HCT116 (cell line): ENCODE results near the gene PAX8. TPM values are rescaled to one million over a fixed set of nuclear protein-coding genes. Genes with fewer than 3 reads are reported as not detected.
"Not testable (repeated sequence)": the region's sequence is repeated elsewhere in the genome, so short reads cannot be mapped to it uniquely, and the experiment has no call there.

Experiments
- ATAC-seq: fragments of 200-7000 bp; cut with Tn5 transposase; 2 replicates; pipeline ENCODE4 v1.9.1; 2020; ENCODE audit warnings: mild to moderate bottlenecking, moderate library complexity
- BruUV-seq: library from RNA; stranded (reverse); fragments of 400-500 nt; replicated peaks from 2 replicates; lab custom pipeline; 2021; lab: Mats Ljungman, UMichigan
- CTCF ChIA-PET: fragments of 300-600 bp; sonication (Branson Sonifier 250); formaldehyde crosslinking; loops from one replicate; lab custom pipeline; 2021; ENCODE audit warnings: antibody characterized with exemption; lab: Charles Lee
- POLR2A ChIA-PET: fragments of 300-600, 350-600 bp; sonication (Branson Sonifier 250); formaldehyde crosslinking; loops from one replicate; lab custom pipeline; 2021; ENCODE audit warnings: antibody characterized with exemption; lab: Charles Lee
- RAD21 ChIA-PET, 2 experiments: fragments of 300-600 bp; sonication (Branson Sonifier 250); formaldehyde crosslinking; loops; one replicate each; lab custom pipeline; 2023; ENCODE audit warnings: low total read pairs in 2 of 2; ENCODE audit not compliant: uncharacterized antibody in 2 of 2, unreplicated experiment in 2 of 2, low non-redundant PET in 1 of 2; lab: Charles Lee
- DNase-seq: peaks from one replicate; pipeline ENCODE4 v3.0.0-alpha.2; 2010; ENCODE audit warnings: low read depth, low spot score
- H2AFZ ChIP-seq: fragments of 200-600 bp; shearing (Covaris generic), sonication (generic); 2 replicates; pipeline ENCODE4 v1.6.1; 2017; ENCODE audit warnings: low read depth, mixed run types, mixed read lengths, antibody characterized with exemption, low read length; ENCODE audit not compliant: poor library complexity, severe bottlenecking
- H3K27ac ChIP-seq: 2 replicates; pipeline ENCODE4 v1.5.1; 2012; ENCODE audit warnings: low read depth, low read length
- H3K27me3 ChIP-seq: fragments of 200-600 bp; sonication (generic); 2 replicates; pipeline ENCODE4 v1.6.1; 2016; ENCODE audit warnings: mixed run types, low read length, mixed read lengths; ENCODE audit not compliant: insufficient read depth
- H3K36me3 ChIP-seq, 2 experiments: fragments of 200-500 bp in 1 of 2; fragments of 200-600 bp in 1 of 2; sonication (Bioruptor generic) in 1 of 2; sonication (generic) in 1 of 2; 2 replicates each; pipeline versions ENCODE4 v1.5.1 to v1.6.1; 2014 to 2016; ENCODE audit warnings: low read length in 2 of 2, inconsistent platforms in 1 of 2, mixed read lengths in 1 of 2, mixed run types in 1 of 2; ENCODE audit not compliant: insufficient read depth in 2 of 2, control insufficient read depth in 1 of 2
- H3K4me1 ChIP-seq, 2 experiments: fragments of 200-600 bp in 1 of 2; sonication (generic) in 1 of 2; 2 replicates each; pipeline versions ENCODE4 v1.5.1 to v1.6.1; 2012 to 2017; ENCODE audit warnings: low read length in 2 of 2, inconsistent platforms in 1 of 2, mild to moderate bottlenecking in 1 of 2, mixed read lengths in 1 of 2, mixed run types in 1 of 2, moderate library complexity in 1 of 2; ENCODE audit not compliant: insufficient read depth in 2 of 2, control insufficient read depth in 1 of 2
- H3K4me2 ChIP-seq: fragments of 200-600 bp; sonication (generic); 2 replicates; pipeline ENCODE4 v1.6.1; 2017; ENCODE audit warnings: mixed run types, low read length, mixed read lengths
- H3K4me3 ChIP-seq, 2 experiments: fragments of 200-600 bp in 1 of 2; sonication (generic) in 1 of 2; replicated peaks in 1 of 2; 2 replicates each; pipeline ENCODE4 v1.5.1; 2011 to 2016; ENCODE audit warnings: low read length in 2 of 2, control low read depth in 1 of 2, low read depth in 1 of 2, mild to moderate bottlenecking in 1 of 2, mixed read lengths in 1 of 2, mixed run types in 1 of 2
- H3K79me2 ChIP-seq: fragments of 200-600 bp; sonication (generic); 2 replicates; pipeline ENCODE4 v1.6.1; 2017; ENCODE audit warnings: mild to moderate bottlenecking, mixed run types, low read length, moderate library complexity, mixed read lengths; ENCODE audit not compliant: insufficient read depth
- H3K9ac ChIP-seq: fragments of 200-600 bp; sonication (generic); 2 replicates; pipeline ENCODE4 v1.6.1; 2016; ENCODE audit warnings: low read length, mixed read lengths
- H3K9me2 ChIP-seq: fragments of 200-600 bp; sonication (generic), shearing (Covaris generic); 2 replicates; pipeline ENCODE4 v1.6.1; 2017; ENCODE audit warnings: mixed run types, mild to moderate bottlenecking, moderate library complexity; ENCODE audit not compliant: insufficient read depth
- H3K9me3 ChIP-seq, 2 experiments: fragments of 200-500 bp in 1 of 2; fragments of 200-600 bp in 1 of 2; sonication (Bioruptor generic) in 1 of 2; sonication (generic) in 1 of 2; 2 replicates each; pipeline ENCODE4 v1.6.1; 2014 to 2017; ENCODE audit warnings: low read length in 2 of 2, mixed read lengths in 2 of 2, inconsistent platforms in 1 of 2, low read depth in 1 of 2, mild to moderate bottlenecking in 1 of 2, mixed run types in 1 of 2, moderate library complexity in 1 of 2; ENCODE audit not compliant: control insufficient read depth in 1 of 2, insufficient read depth in 1 of 2
- H4K20me1 ChIP-seq: fragments of 200-600 bp; sonication (generic), shearing (Covaris generic); 2 replicates; pipeline ENCODE4 v1.6.1; 2017; ENCODE audit warnings: mixed run types, mild to moderate bottlenecking, moderate library complexity; ENCODE audit not compliant: insufficient read depth
- POLR2A ChIP-seq: IDR thresholded peaks from 2 replicates; pipeline ENCODE4 v1.7.0; 2011; ENCODE audit warnings: borderline replicate concordance; ENCODE audit not compliant: insufficient read depth, insufficient read length; ENCODE audit errors: extremely low read depth
- POLR2AphosphoS5 ChIP-seq: IDR thresholded peaks from 2 replicates; pipeline ENCODE4 v1.6.1; 2011; ENCODE audit warnings: mild to moderate bottlenecking, low read depth, low read length, moderate library complexity
- RAD21 ChIP-seq: IDR thresholded peaks from 2 replicates; pipeline ENCODE4 v1.6.1; 2012; ENCODE audit warnings: low read depth, mild to moderate bottlenecking
- SIN3A ChIP-seq: IDR thresholded peaks from 2 replicates; pipeline ENCODE4 v1.6.1; 2012; ENCODE audit warnings: low read depth
- SP1 ChIP-seq: IDR thresholded peaks from 2 replicates; pipeline ENCODE4 v1.6.1; 2012; ENCODE audit warnings: low read depth
- SRF ChIP-seq: IDR thresholded peaks from 2 replicates; pipeline ENCODE4 v1.6.1; 2012; ENCODE audit warnings: low read depth
- YY1 ChIP-seq: IDR thresholded peaks from 2 replicates; pipeline ENCODE4 v1.6.1; 2011; ENCODE audit warnings: low read length, low read depth, moderate library complexity, mild to moderate bottlenecking; ENCODE audit not compliant: insufficient replicate concordance; ENCODE audit errors: extremely low read depth
- ZFX ChIP-seq: fragments of 450-650 bp; IDR thresholded peaks from 2 replicates; pipeline ENCODE4 v1.6.1; 2017
- ZNF274 ChIP-seq: fragments of 200-500 bp; sonication (Bioruptor generic); IDR thresholded peaks from 2 replicates; pipeline ENCODE4 v1.6.1; 2014; ENCODE audit warnings: mild to moderate bottlenecking, low read depth, low read length, inconsistent platforms
- intact Hi-C: fragments of 100-400 bp; cut with micrococcal nuclease; formaldehyde crosslinking; loops from 2 replicates; pipeline ENCODE4 v1.10.0; 2022
- total RNA-seq: library from RNA; stranded (reverse); gene quantifications from one replicate; pipeline ENCODE4 v1.2.1, GENCODE V29; 2021; ENCODE audit not compliant: unreplicated experiment
- TF ChIP-seq, protein P1 (sequence below): IDR thresholded peaks from 2 replicates; pipeline ENCODE4 v1.6.1; 2012; ENCODE audit warnings: low read depth

PAX8 gene
- total RNA-seq, 1 experiment from 2014 or later = 4.4 TPM

DNA sequence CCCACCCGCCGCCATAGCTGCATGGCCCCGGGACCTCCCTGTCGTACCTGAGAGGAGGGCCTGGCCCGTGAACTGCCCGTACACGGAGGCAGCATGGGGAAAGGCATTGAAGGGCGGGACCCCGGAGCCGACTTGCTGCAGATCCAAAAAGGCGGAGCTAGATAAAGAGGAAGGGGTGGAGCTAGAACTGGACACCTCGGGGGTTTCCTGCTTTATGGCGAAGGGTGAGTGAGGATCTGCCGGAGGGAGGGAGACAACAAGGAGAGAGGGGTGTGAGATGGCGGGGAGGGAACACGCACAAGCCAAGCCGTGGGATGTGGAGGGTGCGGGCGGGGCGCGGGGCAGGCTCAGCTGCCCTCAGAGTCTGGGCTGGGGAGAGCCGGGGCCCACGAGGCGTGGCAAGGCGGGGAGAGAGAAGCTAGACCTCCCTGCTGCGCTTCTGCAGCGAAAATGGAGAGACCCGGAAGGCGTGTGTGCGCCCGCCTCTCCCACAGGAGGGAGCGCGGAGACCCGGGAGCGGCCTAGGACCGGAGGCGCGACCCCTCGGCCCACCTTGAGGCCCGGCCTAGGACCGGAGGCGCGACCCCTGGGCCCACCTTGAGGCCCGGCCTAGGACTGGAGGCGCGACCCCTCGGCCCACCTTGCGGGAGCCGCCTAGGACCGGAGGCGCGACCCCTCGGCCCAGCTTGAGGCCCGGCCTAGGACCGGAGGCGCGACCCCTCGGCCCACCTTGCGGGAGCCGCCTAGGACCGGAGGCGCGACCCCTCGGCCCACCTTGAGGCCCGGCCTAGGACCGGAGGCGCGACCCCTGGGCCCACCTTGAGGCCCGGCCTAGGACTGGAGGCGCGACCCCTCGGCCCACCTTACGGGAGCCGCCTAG lies 43.1 kb downstream of the PAX8 start:
- peak; percentile 85 for DNase-seq
- intact Hi-C loops = loop anchor here (2.0 kb wide), 1 partner anchor 37 kb away; no protein-coding TSS in a partner anchor
- peaks cover 51% of the 10 kb centered on the region for H3K79me2 ChIP-seq
- peak overlapping the region; percentile 66 to 93 for H3K4me3 ChIP-seq
- peak overlapping the region; percentile 92 for H3K4me2 ChIP-seq
- RAD21 ChIA-PET = interaction anchor here (1.0 to 1.2 kb wide), 3 partner anchors 31 to 37 kb away, joined by 5 to 6 read pairs (median 5); no protein-coding TSS in a partner anchor
- CTCF ChIA-PET = interaction anchor here (0.7 to 2.2 kb wide), 9 partner anchors 11 to 155 kb away, joined by 3 to 29 read pairs (median 3); no protein-coding TSS in a partner anchor
- peak overlapping the region; percentile 96 for H3K9ac ChIP-seq
- peak overlapping the region; percentile 95 for H3K27ac ChIP-seq
- TF ChIP-seq YY1 (peak; percentile 83), POLR2AphosphoS5 (peak; percentile 89), POLR2A (peak; percentile 91), ZFX (peak; percentile 73; the same call in 1 of the 2 replicates)
- TF ChIP-seq, all 23 proteins: peak for 4; not testable (repeated sequence) for 19
- not testable (repeated sequence) for H3K9me2 ChIP-seq, H3K27me3 ChIP-seq, H4K20me1 ChIP-seq, H3K9me3 ChIP-seq, H2AFZ ChIP-seq
- POLR2A ChIA-PET = interaction anchor here (0.9 to 3.6 kb wide), 4 partner anchors 15 to 47 kb away, joined by 4 to 22 read pairs (median 8); no protein-coding TSS in a partner anchor
- H3K36me3 ChIP-seq = peaks cover 11 to 27% of the 10 kb centered on the region in 2 experiments; a peak in 3 of 4 replicates
- TSS peak; percentile 70 for BruUV-seq
- H3K4me1 ChIP-seq = peaks cover 51 to 60% of the 10 kb centered on the region in 2 experiments
- ATAC-seq = peak; percentile 87

DNA sequence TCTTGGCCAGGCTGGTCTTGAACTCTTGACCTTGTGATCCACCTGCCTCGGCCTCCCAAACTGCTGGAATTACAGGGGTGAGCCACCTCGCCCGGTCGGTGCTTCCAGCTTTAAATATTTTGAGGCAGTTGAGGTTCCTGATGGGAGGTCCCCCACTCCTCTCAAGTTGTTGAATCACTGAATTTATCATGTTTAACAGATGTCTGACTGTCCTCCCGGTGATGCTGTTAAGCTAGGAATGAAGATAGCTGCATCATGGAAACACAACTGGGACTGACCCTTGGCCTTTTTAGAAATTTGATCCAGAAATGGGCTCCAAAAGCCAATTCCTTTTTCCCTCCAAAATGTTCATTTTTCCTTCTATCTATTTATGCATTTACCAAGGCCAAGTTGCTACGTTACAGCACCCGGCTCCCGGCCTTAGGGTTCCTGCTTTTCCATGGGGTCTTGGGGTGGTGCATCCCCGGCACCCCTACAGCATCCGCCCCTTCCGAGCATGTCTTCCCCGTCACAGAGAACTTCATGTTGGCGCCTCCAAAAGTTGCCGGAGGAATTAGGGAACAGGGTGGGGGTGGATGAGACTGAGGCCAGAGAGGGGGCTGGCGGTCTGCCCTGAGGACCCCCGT lies 43.9 kb downstream of the PAX8 start:
- Histone ChIP-seq H3K79me2 (peaks cover 49% of the 10 kb centered on the region), H3K9ac (peak overlapping the region; percentile 96), H3K27ac (peak overlapping the region; percentile 95), H3K9me2 (no peaks in the 10 kb centered on the region), H4K20me1 (no peaks in the 10 kb centered on the region), H3K4me2 (peak overlapping the region; percentile 92), H2AFZ (no peak overlapping the region), H3K27me3 (no peaks in the 10 kb centered on the region), H3K4me1 (peaks cover 44 to 52% of the 10 kb centered on the region in 2 experiments), H3K4me3 (peak overlapping the region; percentile 66 to 93), H3K9me3 (no peaks in the 10 kb centered on the region), H3K36me3 (peaks cover 11 to 27% of the 10 kb centered on the region in 2 experiments; a peak in 3 of 4 replicates)
- DNase-seq (no peak), ATAC-seq (peak; percentile 51)
- ChIA-PET RAD21 (interaction anchor here (1.0 to 1.2 kb wide), 3 partner anchors 31 to 36 kb away, joined by 5 to 6 read pairs (median 5); no protein-coding TSS in a partner anchor), CTCF (interaction anchor here (0.7 to 2.2 kb wide), 13 partner anchors 10 to 156 kb away, joined by 3 to 29 read pairs (median 4); no protein-coding TSS in a partner anchor), POLR2A (interaction anchor here (0.9 to 3.6 kb wide), 4 partner anchors 14 to 48 kb away, joined by 4 to 22 read pairs (median 8); no protein-coding TSS in a partner anchor)
- BruUV-seq = TSS peak; percentile 88
- TF ChIP-seq SIN3A (no peak), SP1 (no peak), SRF (no peak), ZNF274 (no peak), ZFX (no peak), RAD21 (no peak)
- TF ChIP-seq, protein P1, sequence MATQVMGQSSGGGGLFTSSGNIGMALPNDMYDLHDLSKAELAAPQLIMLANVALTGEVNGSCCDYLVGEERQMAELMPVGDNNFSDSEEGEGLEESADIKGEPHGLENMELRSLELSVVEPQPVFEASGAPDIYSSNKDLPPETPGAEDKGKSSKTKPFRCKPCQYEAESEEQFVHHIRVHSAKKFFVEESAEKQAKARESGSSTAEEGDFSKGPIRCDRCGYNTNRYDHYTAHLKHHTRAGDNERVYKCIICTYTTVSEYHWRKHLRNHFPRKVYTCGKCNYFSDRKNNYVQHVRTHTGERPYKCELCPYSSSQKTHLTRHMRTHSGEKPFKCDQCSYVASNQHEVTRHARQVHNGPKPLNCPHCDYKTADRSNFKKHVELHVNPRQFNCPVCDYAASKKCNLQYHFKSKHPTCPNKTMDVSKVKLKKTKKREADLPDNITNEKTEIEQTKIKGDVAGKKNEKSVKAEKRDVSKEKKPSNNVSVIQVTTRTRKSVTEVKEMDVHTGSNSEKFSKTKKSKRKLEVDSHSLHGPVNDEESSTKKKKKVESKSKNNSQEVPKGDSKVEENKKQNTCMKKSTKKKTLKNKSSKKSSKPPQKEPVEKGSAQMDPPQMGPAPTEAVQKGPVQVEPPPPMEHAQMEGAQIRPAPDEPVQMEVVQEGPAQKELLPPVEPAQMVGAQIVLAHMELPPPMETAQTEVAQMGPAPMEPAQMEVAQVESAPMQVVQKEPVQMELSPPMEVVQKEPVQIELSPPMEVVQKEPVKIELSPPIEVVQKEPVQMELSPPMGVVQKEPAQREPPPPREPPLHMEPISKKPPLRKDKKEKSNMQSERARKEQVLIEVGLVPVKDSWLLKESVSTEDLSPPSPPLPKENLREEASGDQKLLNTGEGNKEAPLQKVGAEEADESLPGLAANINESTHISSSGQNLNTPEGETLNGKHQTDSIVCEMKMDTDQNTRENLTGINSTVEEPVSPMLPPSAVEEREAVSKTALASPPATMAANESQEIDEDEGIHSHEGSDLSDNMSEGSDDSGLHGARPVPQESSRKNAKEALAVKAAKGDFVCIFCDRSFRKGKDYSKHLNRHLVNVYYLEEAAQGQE = no peak
- intact Hi-C loops = loop anchor here (2.0 kb wide), 1 partner anchor 36 kb away; no protein-coding TSS in a partner anchor
